ENCODE results near the gene NPL.

The NPL gene

GRCh38 chr1:182833271-182833670 is 43.7 kb downstream of the NPL start:
- no peak overlapping the region for H3K27ac ChIP-seq (ENCODE audit: extremely low read depth, low read depth, low read length)
- H3K9me3 ChIP-seq (ENCODE audit: control insufficient read depth, insufficient read depth, low read depth, low read length) = no peaks in the 10 kb centered on the region
- POLR2A ChIA-PET = no interaction called here
- CTCF ChIA-PET = no interaction called here
- no peak for TF ChIP-seq ZNF621 (tag by site-specific recombination; IDR thresholded peaks at IDR 0.05)
- no peak for TF ChIP-seq ZNF529 (tag by site-specific recombination; IDR thresholded peaks at IDR 0.05; ENCODE audit: insufficient replicate concordance)
- TF ChIP-seq SP2 (tag by site-specific recombination; IDR thresholded peaks at IDR 0.05) = no peak
- no peak for TF ChIP-seq YY2 (tag by site-specific recombination; IDR thresholded peaks at IDR 0.05)
- no peak for TF ChIP-seq ZBTB8A (tag by site-specific recombination; IDR thresholded peaks at IDR 0.05)
- no peak for TF ChIP-seq ZNF26 (tag by site-specific recombination; IDR thresholded peaks at IDR 0.05)
- TF ChIP-seq ZNF157 (tag by site-specific recombination; IDR thresholded peaks at IDR 0.05) = no peak
- TF ChIP-seq ZNF837 (tag by site-specific recombination; IDR thresholded peaks at IDR 0.05) = no peak
- TF ChIP-seq OSR2 (tag by site-specific recombination; IDR thresholded peaks at IDR 0.05) = no peak
- TF ChIP-seq ZBTB26 (tag by site-specific recombination; optimal IDR thresholded peaks at IDR 0.05) = no peak
- TF ChIP-seq ZNF16 (tag by site-specific recombination; IDR thresholded peaks at IDR 0.05; ENCODE audit: low read depth) = no peak
- no peak for TF ChIP-seq YY1 (tag by site-specific recombination; IDR thresholded peaks at IDR 0.05)
- no peak for TF ChIP-seq ZNF223 (tag by site-specific recombination; IDR thresholded peaks at IDR 0.05)
- TF ChIP-seq ZBTB17 (tag by site-specific recombination; IDR thresholded peaks at IDR 0.05) = no peak
- no peak for TF ChIP-seq ZEB2 (tag by site-specific recombination; IDR thresholded peaks at IDR 0.05)
- TF ChIP-seq ZNF707 (tag by site-specific recombination; IDR thresholded peaks at IDR 0.05) = no peak
- TF ChIP-seq ZNF843 (tag by site-specific recombination; IDR thresholded peaks at IDR 0.05) = no peak
- TF ChIP-seq REST (tag by site-specific recombination; IDR thresholded peaks at IDR 0.05) = no peak
- TF ChIP-seq ZNF768 (tag by site-specific recombination; IDR thresholded peaks at IDR 0.05) = no peak
- no peak for TF ChIP-seq ZNF175 (tag by site-specific recombination; IDR thresholded peaks at IDR 0.05)
- H3K4me1 ChIP-seq (ENCODE audit: control insufficient read depth, insufficient read depth, low read length) = no peaks in the 10 kb centered on the region
- H3K4me3 ChIP-seq (ENCODE audit: low read depth, low read length) = no peak overlapping the region
- no peaks in the 10 kb centered on the region for H3K36me3 ChIP-seq (ENCODE audit: control insufficient read depth in 2 of 2, insufficient read depth in 1 of 2, low read length in 2 of 2)

- H3K9me3 ChIP-seq (ENCODE audit: control insufficient read depth, insufficient read depth, low read depth, low read length) = no peaks in the 10 kb centered on the region
- no peak for TF ChIP-seq ZNF394 (tag by site-specific recombination; IDR thresholded peaks at IDR 0.05; ENCODE audit: borderline replicate concordance)
- no peak for TF ChIP-seq ZNF555 (tag by site-specific recombination; conservative IDR thresholded peaks at IDR 0.05)
- TF ChIP-seq OSR2 (tag by site-specific recombination; IDR thresholded peaks at IDR 0.05) = no peak
- no peak for TF ChIP-seq ZNF488 (tag by site-specific recombination; IDR thresholded peaks at IDR 0.05)
- no peak for TF ChIP-seq ZEB2 (tag by site-specific recombination; IDR thresholded peaks at IDR 0.05)
- TF ChIP-seq ZNF629 (tag by site-specific recombination; IDR thresholded peaks at IDR 0.05) = no peak
- no peak for TF ChIP-seq ZNF26 (tag by site-specific recombination; IDR thresholded peaks at IDR 0.05)
- TF ChIP-seq ZNF777 (tag by site-specific recombination; IDR thresholded peaks at IDR 0.05; ENCODE audit: borderline replicate concordance) = no peak
- no peak for TF ChIP-seq ZNF366 (tag by site-specific recombination; conservative IDR thresholded peaks at IDR 0.05)
- TF ChIP-seq ZNF146 (tag by site-specific recombination; IDR thresholded peaks at IDR 0.05) = no peak
- TF ChIP-seq ZNF121 (tag by site-specific recombination; IDR thresholded peaks at IDR 0.05) = no peak
- TF ChIP-seq GLI2 (tag by site-specific recombination; IDR thresholded peaks at IDR 0.05; ENCODE audit: borderline replicate concordance, low read depth) = no peak
- no peaks in the 10 kb centered on the region for H3K4me1 ChIP-seq (ENCODE audit: control insufficient read depth, insufficient read depth, low read length)
- ChIA-PET CTCF (interaction anchor here (1.4 kb wide), 1 partner anchor 240 kb away, joined by 3 read pairs; no protein-coding TSS in a partner anchor), POLR2A (no interaction called here)
- no peak overlapping the region for H3K27ac ChIP-seq (ENCODE audit: extremely low read depth, low read depth, low read length)
- H3K4me3 ChIP-seq (ENCODE audit: low read depth, low read length) = no peak overlapping the region
- H3K36me3 ChIP-seq (ENCODE audit: control insufficient read depth in 2 of 2, insufficient read depth in 1 of 2, low read length in 2 of 2) = no peaks in the 10 kb centered on the region
Measured at GRCh38 chr1:182834326-182834725, 44.8 kb downstream of the NPL start.

Measured in HEK293 (cell line).